ENCODE results near the gene CRYBA2. TPM values are rescaled to one million over a fixed set of nuclear protein-coding genes. Genes with fewer than 3 reads are reported as not detected.

Gene CRYBA2
- total RNA-seq, 1 experiment from 2014 or later: not detected

- ATAC-seq: no peak
Measured at GRCh38 chr2:219020604-219021365, 27.6 kb upstream of the CRYBA2 start.

GRCh38 chr2:219019436-219019835 lies 26.2 kb upstream of the CRYBA2 start:
- no peak overlapping the region for H3K9ac ChIP-seq (ENCODE audit: low read length)
- H3K27me3 ChIP-seq (ENCODE audit: insufficient read depth, low read length): no peaks in the 10 kb centered on the region
- no peaks in the 10 kb centered on the region for H3K9me2 ChIP-seq (ENCODE audit: insufficient read depth)
- no peaks in the 10 kb centered on the region for H3K36me3 ChIP-seq (ENCODE audit: control insufficient read depth in 1 of 2, insufficient read depth in 2 of 2, low read length in 2 of 2)
- RAD21 ChIA-PET (ENCODE audit: low non-redundant PET in 1 of 2, low total read pairs in 2 of 2, uncharacterized antibody in 2 of 2, unreplicated experiment in 2 of 2): no interaction called here
- BruUV-seq (replicated peaks): no TSS peak
- CTCF ChIA-PET: interaction anchor here (0.6 to 3.9 kb wide), 4 partner anchors 9 to 23 kb away, joined by 3 to 21 read pairs (median 4); no protein-coding TSS in a partner anchor
- no peaks in the 10 kb centered on the region for H3K9me3 ChIP-seq (ENCODE audit: control insufficient read depth in 1 of 2, insufficient read depth in 1 of 2, low read depth in 1 of 2, low read length in 2 of 2)
- no peak overlapping the region for H3K4me2 ChIP-seq (ENCODE audit: low read length)
- no peaks in the 10 kb centered on the region for H4K20me1 ChIP-seq (ENCODE audit: insufficient read depth)
- H3K79me2 ChIP-seq (ENCODE audit: insufficient read depth, low read length): no peaks in the 10 kb centered on the region
- POLR2A ChIA-PET: no interaction called here
- no peak overlapping the region for H3K4me3 ChIP-seq (replicated peaks in 1 of 2; ENCODE audit: low read depth in 1 of 2, low read length in 2 of 2)
- H3K4me1 ChIP-seq (ENCODE audit: control insufficient read depth in 1 of 2, insufficient read depth in 2 of 2, low read length in 2 of 2): no peaks in the 10 kb centered on the region
- H3K27ac ChIP-seq (ENCODE audit: low read depth, low read length): no peak overlapping the region
- ATAC-seq: no peak
- no peak overlapping the region for H2AFZ ChIP-seq (ENCODE audit: low read depth, low read length, poor library complexity, severe bottlenecking)
- intact Hi-C loops (cut with micrococcal nuclease): no loop called here
- no peak for DNase-seq (ENCODE audit: low read depth, low spot score)
- TF ChIP-seq CEBPB (IDR thresholded peaks at IDR 0.05; ENCODE audit: low read depth): no peak
- TF ChIP-seq EZH2 (IDR thresholded peaks at IDR 0.05): no peak
- TF ChIP-seq EGR1 (IDR thresholded peaks at IDR 0.05; ENCODE audit: low read depth): no peak
- TF ChIP-seq ELF1 (IDR thresholded peaks at IDR 0.05; ENCODE audit: borderline replicate concordance, low read depth): no peak
- TF ChIP-seq, protein P1, sequence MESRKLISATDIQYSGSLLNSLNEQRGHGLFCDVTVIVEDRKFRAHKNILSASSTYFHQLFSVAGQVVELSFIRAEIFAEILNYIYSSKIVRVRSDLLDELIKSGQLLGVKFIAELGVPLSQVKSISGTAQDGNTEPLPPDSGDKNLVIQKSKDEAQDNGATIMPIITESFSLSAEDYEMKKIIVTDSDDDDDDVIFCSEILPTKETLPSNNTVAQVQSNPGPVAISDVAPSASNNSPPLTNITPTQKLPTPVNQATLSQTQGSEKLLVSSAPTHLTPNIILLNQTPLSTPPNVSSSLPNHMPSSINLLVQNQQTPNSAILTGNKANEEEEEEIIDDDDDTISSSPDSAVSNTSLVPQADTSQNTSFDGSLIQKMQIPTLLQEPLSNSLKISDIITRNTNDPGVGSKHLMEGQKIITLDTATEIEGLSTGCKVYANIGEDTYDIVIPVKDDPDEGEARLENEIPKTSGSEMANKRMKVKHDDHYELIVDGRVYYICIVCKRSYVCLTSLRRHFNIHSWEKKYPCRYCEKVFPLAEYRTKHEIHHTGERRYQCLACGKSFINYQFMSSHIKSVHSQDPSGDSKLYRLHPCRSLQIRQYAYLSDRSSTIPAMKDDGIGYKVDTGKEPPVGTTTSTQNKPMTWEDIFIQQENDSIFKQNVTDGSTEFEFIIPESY (IDR thresholded peaks at IDR 0.05; ENCODE audit: extremely low read depth, insufficient replicate concordance, low read length): no peak
- no peak for TF ChIP-seq SP1 (IDR thresholded peaks at IDR 0.05; ENCODE audit: low read depth)
- TF ChIP-seq REST (IDR thresholded peaks at IDR 0.05; ENCODE audit: low read depth): no peak

More at GRCh38 chr2:219020604-219021365, 27.6 kb upstream of the CRYBA2 start:
- Histone ChIP-seq H4K20me1 (ENCODE audit: insufficient read depth) (no peaks in the 10 kb centered on the region), H3K4me3 (replicated peaks in 1 of 2; ENCODE audit: low read depth in 1 of 2, low read length in 2 of 2) (no peak overlapping the region), H3K79me2 (ENCODE audit: insufficient read depth, low read length) (no peaks in the 10 kb centered on the region), H3K9ac (ENCODE audit: low read length) (no peak overlapping the region), H3K9me3 (ENCODE audit: control insufficient read depth in 1 of 2, insufficient read depth in 1 of 2, low read depth in 1 of 2, low read length in 2 of 2) (no peaks in the 10 kb centered on the region), H3K4me2 (ENCODE audit: low read length) (no peak overlapping the region), H3K27ac (ENCODE audit: low read depth, low read length) (no peak overlapping the region), H3K9me2 (ENCODE audit: insufficient read depth) (no peaks in the 10 kb centered on the region), H3K36me3 (ENCODE audit: control insufficient read depth in 1 of 2, insufficient read depth in 2 of 2, low read length in 2 of 2) (no peaks in the 10 kb centered on the region), H3K27me3 (ENCODE audit: insufficient read depth, low read length) (no peaks in the 10 kb centered on the region), H2AFZ (ENCODE audit: low read depth, low read length, poor library complexity, severe bottlenecking) (no peak overlapping the region), H3K4me1 (ENCODE audit: control insufficient read depth in 1 of 2, insufficient read depth in 2 of 2, low read length in 2 of 2) (no peaks in the 10 kb centered on the region)
- no TSS peak for BruUV-seq (replicated peaks)
- TF ChIP-seq POLR2A (IDR thresholded peaks at IDR 0.05; ENCODE audit: borderline replicate concordance, extremely low read depth, insufficient read depth, insufficient read length) (no peak), TCF7L2 (IDR thresholded peaks at IDR 0.05; ENCODE audit: borderline replicate concordance, extremely low read depth, insufficient read depth, insufficient read length) (no peak), EZH2phosphoT487 (IDR thresholded peaks at IDR 0.05; ENCODE audit: borderline replicate concordance) (no peak), SIN3A (IDR thresholded peaks at IDR 0.05; ENCODE audit: low read depth) (no peak), ELF1 (IDR thresholded peaks at IDR 0.05; ENCODE audit: borderline replicate concordance, low read depth) (no peak), POLR2AphosphoS5 (IDR thresholded peaks at IDR 0.05; ENCODE audit: low read depth, low read length) (no peak)
- TF ChIP-seq, protein P2, sequence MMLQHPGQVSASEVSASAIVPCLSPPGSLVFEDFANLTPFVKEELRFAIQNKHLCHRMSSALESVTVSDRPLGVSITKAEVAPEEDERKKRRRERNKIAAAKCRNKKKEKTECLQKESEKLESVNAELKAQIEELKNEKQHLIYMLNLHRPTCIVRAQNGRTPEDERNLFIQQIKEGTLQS (IDR thresholded peaks at IDR 0.05): no peak
- DNase-seq (ENCODE audit: low read depth, low spot score): no peak
- ChIA-PET RAD21 (ENCODE audit: low non-redundant PET in 1 of 2, low total read pairs in 2 of 2, uncharacterized antibody in 2 of 2, unreplicated experiment in 2 of 2) (no interaction called here), CTCF (interaction anchor here (0.6 to 3.9 kb wide), 3 partner anchors 9 to 26 kb away, joined by 5 to 21 read pairs (median 5); no protein-coding TSS in a partner anchor), POLR2A (no interaction called here)
- intact Hi-C loops (cut with micrococcal nuclease): no loop called here

Measured in HCT116 (cell line).